DND-41 (cell line): Measurements from ENCODE around the gene COL15A1.

Source experiments
- ATAC-seq: fragments of 200-7000 bp; cut with Tn5 transposase; 3 replicates; pipeline ENCODE4 v1.9.1; 2021; ENCODE audit warnings: low read depth; ENCODE audit not compliant: insufficient read depth
- DNase-seq: peaks from one replicate; pipeline ENCODE4 v3.0.0-alpha.2; 2020
- H2AFZ ChIP-seq: 2 replicates; pipeline ENCODE4 v1.6.0; 2012; ENCODE audit warnings: low read depth, low read length
- H3K27ac ChIP-seq: 2 replicates; pipeline ENCODE4 v1.5.1; 2012; ENCODE audit warnings: low read length, inconsistent platforms
- H3K27me3 ChIP-seq: fragments of 200-600 bp; sonication (generic); 2 replicates; pipeline ENCODE4 v1.6.0; 2012; ENCODE audit warnings: low read length, mild to moderate bottlenecking, inconsistent platforms; ENCODE audit not compliant: insufficient read depth, poor library complexity
- H3K36me3 ChIP-seq: 2 replicates; pipeline ENCODE4 v1.5.1; 2012; ENCODE audit warnings: low read length, inconsistent platforms; ENCODE audit not compliant: insufficient read depth
- H3K4me1 ChIP-seq: 2 replicates; pipeline ENCODE4 v1.5.1; 2012; ENCODE audit warnings: mild to moderate bottlenecking, low read length; ENCODE audit not compliant: insufficient read depth
- H3K4me2 ChIP-seq: 2 replicates; pipeline ENCODE4 v1.6.0; 2012; ENCODE audit warnings: mild to moderate bottlenecking, moderate library complexity, low read length, inconsistent platforms; ENCODE audit not compliant: insufficient read depth
- H3K4me3 ChIP-seq, 2 experiments: fragments of 200-600 bp in 1 of 2; shearing (Covaris generic) in 1 of 2; 2 replicates each; pipeline ENCODE4 v1.5.1; 2012 to 2016; ENCODE audit warnings: inconsistent platforms in 2 of 2, low read length in 2 of 2, mild to moderate bottlenecking in 2 of 2, low read depth in 1 of 2, moderate library complexity in 1 of 2
- H3K79me2 ChIP-seq: 2 replicates; pipeline ENCODE4 v1.6.0; 2012; ENCODE audit warnings: low read length, inconsistent platforms; ENCODE audit not compliant: insufficient read depth
- H3K9ac ChIP-seq: 2 replicates; pipeline ENCODE4 v1.6.0; 2012; ENCODE audit warnings: low read depth, mild to moderate bottlenecking, inconsistent platforms, low read length, moderate library complexity
- H3K9me3 ChIP-seq: 2 replicates; pipeline ENCODE4 v1.5.1; 2012; ENCODE audit warnings: low read length, moderate library complexity, mild to moderate bottlenecking, inconsistent platforms; ENCODE audit not compliant: insufficient read depth, severe bottlenecking
- H4K20me1 ChIP-seq: 2 replicates; pipeline ENCODE4 v1.6.0; 2012; ENCODE audit warnings: low read length; ENCODE audit not compliant: insufficient read depth
- EZH2 ChIP-seq: IDR thresholded peaks from 3 replicates; pipeline ENCODE4 v1.6.1; 2012; ENCODE audit warnings: borderline replicate concordance, low read depth, mild to moderate bottlenecking, moderate library complexity, low read length, inconsistent platforms; ENCODE audit not compliant: severe bottlenecking
- TF ChIP-seq, protein P1 (sequence below): IDR thresholded peaks from 2 replicates; pipeline ENCODE4 v1.5.1; 2012; ENCODE audit warnings: borderline replicate concordance, low read length, moderate library complexity, mild to moderate bottlenecking; ENCODE audit not compliant: poor library complexity, severe bottlenecking; ENCODE audit errors: extremely low read depth

The COL15A1 gene

GRCh38 chr9:99023831-99024230, 80.1 kb downstream of the COL15A1 start:
- no peaks in the 10 kb centered on the region for H3K27me3 ChIP-seq
- ATAC-seq, result peak; percentile 58
- no peaks in the 10 kb centered on the region for H3K36me3 ChIP-seq
- H3K4me1 ChIP-seq, result no peaks in the 10 kb centered on the region
- no peak overlapping the region for H2AFZ ChIP-seq
- H3K27ac ChIP-seq, result no peak overlapping the region
- no peak overlapping the region for H3K4me3 ChIP-seq
- H3K4me2 ChIP-seq, result no peak overlapping the region
- TF ChIP-seq, protein P1, sequence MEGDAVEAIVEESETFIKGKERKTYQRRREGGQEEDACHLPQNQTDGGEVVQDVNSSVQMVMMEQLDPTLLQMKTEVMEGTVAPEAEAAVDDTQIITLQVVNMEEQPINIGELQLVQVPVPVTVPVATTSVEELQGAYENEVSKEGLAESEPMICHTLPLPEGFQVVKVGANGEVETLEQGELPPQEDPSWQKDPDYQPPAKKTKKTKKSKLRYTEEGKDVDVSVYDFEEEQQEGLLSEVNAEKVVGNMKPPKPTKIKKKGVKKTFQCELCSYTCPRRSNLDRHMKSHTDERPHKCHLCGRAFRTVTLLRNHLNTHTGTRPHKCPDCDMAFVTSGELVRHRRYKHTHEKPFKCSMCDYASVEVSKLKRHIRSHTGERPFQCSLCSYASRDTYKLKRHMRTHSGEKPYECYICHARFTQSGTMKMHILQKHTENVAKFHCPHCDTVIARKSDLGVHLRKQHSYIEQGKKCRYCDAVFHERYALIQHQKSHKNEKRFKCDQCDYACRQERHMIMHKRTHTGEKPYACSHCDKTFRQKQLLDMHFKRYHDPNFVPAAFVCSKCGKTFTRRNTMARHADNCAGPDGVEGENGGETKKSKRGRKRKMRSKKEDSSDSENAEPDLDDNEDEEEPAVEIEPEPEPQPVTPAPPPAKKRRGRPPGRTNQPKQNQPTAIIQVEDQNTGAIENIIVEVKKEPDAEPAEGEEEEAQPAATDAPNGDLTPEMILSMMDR, result no peak
- TF ChIP-seq EZH2, result no peak
- no peaks in the 10 kb centered on the region for H3K79me2 ChIP-seq
- peak; percentile 42 for DNase-seq
- H3K9me3 ChIP-seq, result no peaks in the 10 kb centered on the region
- H4K20me1 ChIP-seq, result no peaks in the 10 kb centered on the region
- no peak overlapping the region for H3K9ac ChIP-seq

DNA sequence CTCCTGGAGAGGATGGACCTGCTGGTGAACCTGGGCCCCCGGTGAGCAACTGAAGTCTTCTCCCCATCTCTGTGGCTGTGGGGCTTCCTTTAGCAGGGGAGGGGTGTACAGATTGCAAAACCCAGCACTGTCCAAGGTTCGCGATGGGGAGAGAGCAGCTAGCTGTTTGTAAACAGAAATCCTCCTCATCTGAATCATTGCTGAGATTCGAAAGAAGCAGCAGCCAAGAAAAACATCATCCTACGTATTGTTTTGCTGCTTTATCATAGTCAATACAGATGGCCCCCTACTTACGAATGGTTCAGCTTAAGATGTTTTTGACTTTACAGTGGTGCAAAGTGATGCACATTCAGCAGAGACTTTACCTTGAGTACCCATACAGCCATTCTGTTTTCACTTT, 81.3 kb downstream of the COL15A1 start:
- Histone ChIP-seq H3K79me2 (no peaks in the 10 kb centered on the region), H3K27me3 (no peaks in the 10 kb centered on the region)

DNA sequence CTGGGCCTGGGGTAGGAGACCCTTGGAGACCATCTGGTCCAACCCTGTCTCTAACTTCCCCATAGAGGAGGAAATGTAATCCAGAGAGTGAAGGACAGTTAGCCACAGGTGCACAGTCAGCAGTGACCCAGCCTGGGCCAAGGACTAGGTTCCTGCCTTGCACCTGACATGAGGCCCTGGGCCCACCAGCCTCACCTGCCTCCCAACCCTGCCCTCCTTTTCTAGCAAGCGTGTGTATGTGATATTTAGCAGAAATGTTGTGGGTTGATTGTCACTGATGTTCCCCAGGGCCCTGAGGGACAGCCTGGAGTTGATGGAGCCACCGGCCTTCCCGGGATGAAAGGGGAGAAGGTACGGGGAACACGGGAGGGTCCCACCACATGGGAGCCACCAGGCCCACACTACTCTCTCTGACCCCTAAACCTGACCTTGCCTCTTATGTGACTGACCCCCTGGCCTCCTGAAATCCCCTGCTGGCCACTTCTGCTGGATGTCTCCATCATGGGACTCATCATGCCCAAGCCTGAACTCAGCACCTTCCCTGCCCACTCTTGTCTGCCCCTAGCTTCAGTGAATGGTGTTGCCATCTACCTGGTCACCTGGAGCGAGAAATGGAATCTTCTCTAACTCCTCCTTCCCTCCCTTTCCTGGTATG, 82.0 kb downstream of the COL15A1 start:
- H3K36me3 ChIP-seq, result no peaks in the 10 kb centered on the region
- H2AFZ ChIP-seq, result no peak overlapping the region
- DNase-seq, result no peak
- H3K27me3 ChIP-seq, result no peaks in the 10 kb centered on the region
- H3K27ac ChIP-seq, result no peak overlapping the region
- H3K9me3 ChIP-seq, result no peaks in the 10 kb centered on the region
- H3K79me2 ChIP-seq, result no peaks in the 10 kb centered on the region
- TF ChIP-seq EZH2, result no peak
- TF ChIP-seq, protein P1, result no peak
- H4K20me1 ChIP-seq, result no peaks in the 10 kb centered on the region
- H3K4me1 ChIP-seq, result no peaks in the 10 kb centered on the region
- no peak for ATAC-seq
- no peak overlapping the region for H3K4me3 ChIP-seq
- no peak overlapping the region for H3K4me2 ChIP-seq
- no peak overlapping the region for H3K9ac ChIP-seq

More for the DNA sequence above, 81.3 kb downstream of the COL15A1 start:
- ATAC-seq, result no peak
- H3K36me3 ChIP-seq, result no peaks in the 10 kb centered on the region
- no peak overlapping the region for H3K9ac ChIP-seq
- no peaks in the 10 kb centered on the region for H3K9me3 ChIP-seq
- H2AFZ ChIP-seq, result no peak overlapping the region
- H3K27ac ChIP-seq, result no peak overlapping the region
- H3K4me3 ChIP-seq, result no peak overlapping the region
- H3K4me2 ChIP-seq, result no peak overlapping the region
- no peak for DNase-seq
- H4K20me1 ChIP-seq, result no peaks in the 10 kb centered on the region
- no peaks in the 10 kb centered on the region for H3K4me1 ChIP-seq
- no peak for TF ChIP-seq EZH2
- TF ChIP-seq, protein P1, result no peak
